IPS-11a (cell line): ENCODE results near the gene EMC9.
A peak's percentile ranks its signal among the peaks of the same experiment; 100 is the strongest.

Source experiments
- H3K4me3 ChIP-seq: one replicate; pipeline ENCODE4 v1.5.1; 2013; ENCODE audit warnings: low read depth, low read length, control low read depth

Gene EMC9

DNA sequence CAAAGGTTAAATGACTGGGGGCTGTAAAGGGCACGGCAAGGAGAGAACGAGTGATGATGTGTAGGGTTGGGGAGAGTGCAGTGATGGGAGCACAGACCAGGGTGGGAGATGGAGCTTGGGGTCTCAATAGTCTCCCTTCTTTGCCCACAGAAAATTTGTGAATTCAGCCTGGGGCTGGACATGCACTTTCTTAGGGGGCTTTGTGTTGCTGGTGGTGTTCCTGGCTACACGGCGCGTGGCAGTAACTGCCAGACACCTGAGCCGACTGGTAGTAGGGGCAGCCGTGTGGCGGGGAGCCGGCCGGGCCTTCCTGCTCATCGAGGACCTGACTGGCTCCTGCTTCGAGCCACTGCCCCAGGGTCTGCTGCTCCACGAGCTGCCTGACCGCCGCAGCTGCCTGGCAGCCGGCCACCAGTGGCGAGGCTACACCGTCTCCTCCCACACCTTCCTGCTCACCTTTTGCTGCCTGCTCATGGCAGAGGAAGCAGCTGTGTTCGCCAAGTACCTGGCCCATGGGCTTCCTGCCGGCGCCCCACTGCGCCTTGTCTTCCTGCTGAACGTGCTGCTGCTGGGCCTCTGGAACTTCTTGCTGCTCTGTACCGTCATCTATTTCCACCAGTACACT is 9.2 kb downstream of the EMC9 start:
- no peak overlapping the region for H3K4me3 ChIP-seq

GRCh38 chr14:24131549-24131966 is 9.8 kb downstream of the EMC9 start:
- no peak overlapping the region for H3K4me3 ChIP-seq

DNA sequence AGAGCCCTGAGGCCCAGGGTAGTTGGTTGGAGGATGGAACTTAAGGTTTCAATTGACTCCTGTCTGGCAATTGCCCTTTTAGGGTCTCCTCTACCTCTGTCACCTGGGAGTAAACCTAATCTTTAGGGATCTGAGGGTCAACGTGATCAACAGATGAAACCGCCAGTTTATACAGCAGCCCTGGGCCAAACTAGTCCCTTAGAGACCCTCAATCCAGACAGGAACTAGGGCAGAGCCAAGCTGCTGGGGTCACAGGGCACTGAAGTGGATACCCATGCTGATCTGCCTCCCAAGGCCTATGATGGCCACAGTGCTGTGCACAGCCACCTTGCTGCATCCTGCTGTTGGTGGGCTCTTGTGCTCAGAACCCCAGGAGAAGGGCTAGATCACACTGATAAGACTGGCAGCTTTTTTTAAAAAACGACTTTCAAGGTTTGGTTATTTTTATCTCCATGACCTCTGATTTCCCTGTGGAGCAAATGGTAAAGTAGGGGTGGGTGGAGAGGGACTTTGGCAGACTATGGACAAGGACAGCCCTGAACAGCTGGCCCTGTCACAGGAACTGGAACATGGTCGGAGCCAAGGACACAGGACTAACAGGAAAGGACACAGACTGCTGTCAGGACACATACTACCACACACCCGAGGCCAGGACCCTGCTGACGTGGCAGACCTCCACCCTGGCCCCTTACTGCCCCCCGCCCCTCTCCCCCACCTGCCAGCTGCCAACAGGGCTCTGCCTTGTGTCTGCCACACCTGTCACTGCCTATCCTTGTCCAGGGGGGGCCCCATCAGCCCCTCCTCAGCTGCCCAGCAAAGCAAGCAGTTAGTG is 10.5 kb downstream of the EMC9 start:
- H3K4me3 ChIP-seq, result no peak overlapping the region

GRCh38 chr14:24130380-24130716 is 11.0 kb downstream of the EMC9 start, which contains the start of gene FITM1:
FITM1 (plus strand) TSS chr14:24130659; CDS start chr14:24131564, 905 bp downstream.
- H3K4me3 ChIP-seq, result no peak within 1 kb of the TSS

GRCh38 chr14:24129410-24129998 is 11.9 kb downstream of the EMC9 start:
- H3K4me3 ChIP-seq, result no peak overlapping the region

DNA sequence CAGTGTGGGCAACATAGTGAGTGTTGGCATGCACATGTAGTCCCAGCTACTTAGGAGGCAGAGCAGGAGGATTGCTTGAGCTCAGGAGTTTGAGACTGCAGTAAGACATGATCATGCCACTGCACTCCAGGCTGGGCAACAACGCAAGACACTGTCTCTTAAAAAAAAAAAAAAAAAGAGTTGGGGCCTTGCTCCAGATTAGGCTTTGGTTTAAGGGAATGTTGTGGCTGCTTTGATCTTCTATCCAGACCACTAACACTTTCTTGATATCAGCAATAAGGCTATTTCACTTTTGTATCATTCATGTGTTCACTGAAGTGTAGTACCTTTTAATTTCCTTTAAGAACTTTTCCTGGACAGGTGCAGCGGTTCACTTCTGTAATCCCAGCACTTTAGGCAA is 13.7 kb downstream of the EMC9 start:
- no peak overlapping the region for H3K4me3 ChIP-seq

DNA sequence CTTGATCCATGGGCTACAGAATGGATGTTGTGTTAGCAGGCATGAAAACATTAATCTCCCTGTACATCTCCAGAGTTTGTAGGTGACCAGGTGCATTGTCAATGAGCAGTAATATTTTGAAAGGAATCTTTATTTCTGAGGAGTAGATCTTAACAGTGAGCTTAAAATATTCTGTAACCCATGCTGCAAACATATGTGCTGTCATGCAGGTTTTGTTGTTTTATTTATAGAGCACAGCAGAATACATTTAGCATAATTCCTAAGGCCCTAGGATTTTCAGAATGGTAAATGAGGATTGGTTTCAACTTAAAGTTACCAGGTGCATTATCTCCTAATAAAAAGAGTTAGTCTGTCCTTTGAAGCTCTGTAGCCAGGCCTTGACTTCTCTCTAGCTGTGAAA is 14.5 kb downstream of the EMC9 start:
- H3K4me3 ChIP-seq, result no peak overlapping the region

- no peak overlapping the region for H3K4me3 ChIP-seq
These were observed 17.7 kb downstream of the EMC9 start for GRCh38 chr14:24123424-24124417.

- H3K4me3 ChIP-seq, result no peak overlapping the region
These were observed 18.5 kb downstream of the EMC9 start for GRCh38 chr14:24122898-24123297.

- no peak overlapping the region for H3K4me3 ChIP-seq
These were observed 19.0 kb downstream of the EMC9 start for GRCh38 chr14:24122416-24122815.

- no peak overlapping the region for H3K4me3 ChIP-seq
These were observed 20.2 kb downstream of the EMC9 start for GRCh38 chr14:24121210-24121609.

GRCh38 chr14:24119691-24120090 is 21.7 kb downstream of the EMC9 start:
- H3K4me3 ChIP-seq, result no peak overlapping the region

DNA sequence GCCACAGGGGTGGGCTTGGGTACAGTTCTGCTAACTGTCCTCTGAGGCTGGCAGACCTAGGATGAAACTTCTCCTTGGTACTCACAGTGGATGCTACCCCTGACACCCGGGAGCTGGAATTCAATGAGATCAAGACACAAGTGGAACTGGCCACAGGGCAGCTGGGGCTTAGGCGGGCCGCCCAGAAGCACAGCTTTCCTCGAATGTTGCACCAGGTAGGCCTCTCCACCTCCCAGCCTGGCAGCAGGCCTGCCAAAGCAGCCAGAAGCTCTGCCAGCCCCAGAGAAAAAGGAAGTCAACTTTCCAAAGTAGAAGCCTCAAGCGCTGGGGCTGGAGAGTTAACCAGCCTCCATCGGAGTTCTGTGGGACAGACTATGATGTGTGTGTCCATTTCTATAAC is 24.2 kb downstream of the EMC9 start:
- no peak overlapping the region for H3K4me3 ChIP-seq

GRCh38 chr14:24116128-24116814 is 25.1 kb downstream of the EMC9 start:
- H3K4me3 ChIP-seq, result no peak overlapping the region

GRCh38 chr14:24115422-24116127 is 25.8 kb downstream of the EMC9 start:
- H3K4me3 ChIP-seq, result peak overlapping the region; percentile 94

DNA sequence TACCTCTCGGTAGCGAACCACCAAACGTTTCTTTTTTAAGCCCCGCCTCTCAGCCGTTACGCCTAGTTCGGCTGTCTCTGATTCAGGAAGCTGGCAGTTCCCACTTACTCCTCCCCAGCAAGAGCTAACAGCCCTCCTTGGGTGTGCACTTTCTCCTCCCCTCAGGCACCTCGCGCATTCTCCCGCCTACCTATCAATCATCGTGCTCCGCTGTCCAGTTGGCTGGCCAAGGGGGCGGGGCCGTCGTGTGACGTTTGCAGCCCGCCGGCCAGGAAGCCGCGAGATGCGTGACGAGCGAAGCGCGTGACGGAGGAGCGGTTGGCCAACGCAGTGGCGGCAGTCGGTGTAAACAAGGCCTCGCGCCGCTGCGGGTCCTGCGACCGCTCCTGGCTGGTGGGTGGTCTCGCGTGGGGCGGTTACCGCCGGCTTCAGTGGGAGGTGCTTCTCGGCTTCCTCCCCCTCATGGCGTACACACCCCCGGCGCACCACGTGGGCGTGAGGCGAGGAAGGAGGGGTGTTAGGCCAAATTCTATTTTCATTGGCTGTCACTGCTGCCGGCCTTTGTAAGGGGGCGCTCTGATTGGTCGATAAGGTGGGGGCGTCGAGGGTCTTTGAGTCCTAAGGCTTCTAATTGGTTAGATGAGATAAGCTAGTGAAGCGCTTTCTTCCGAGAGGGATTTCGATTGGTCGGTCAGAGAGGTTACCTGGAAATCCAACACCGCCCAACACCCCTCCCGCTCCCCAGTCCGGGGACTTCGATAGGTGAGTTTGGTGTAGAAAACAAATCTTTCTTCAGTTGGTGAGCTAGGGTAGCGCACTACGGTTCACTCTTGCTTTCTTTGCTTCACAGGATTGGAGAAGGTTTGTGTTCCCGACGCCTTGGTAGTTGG is 26.6 kb downstream of the EMC9 start, which contains the start of the genes DCAF11 and NRL:
TSS of gene DCAF11 (plus strand) at position 246 of the 890 bp plus-strand sequence. CDS start 818 bp downstream, outside the sequence.
TSS of gene NRL (minus strand) at position 418 of the 890 bp plus-strand sequence. CDS start 32,101 bp downstream, outside the sequence.
- H3K4me3 ChIP-seq, result peak within 1 kb of the TSS; percentile 94

DNA sequence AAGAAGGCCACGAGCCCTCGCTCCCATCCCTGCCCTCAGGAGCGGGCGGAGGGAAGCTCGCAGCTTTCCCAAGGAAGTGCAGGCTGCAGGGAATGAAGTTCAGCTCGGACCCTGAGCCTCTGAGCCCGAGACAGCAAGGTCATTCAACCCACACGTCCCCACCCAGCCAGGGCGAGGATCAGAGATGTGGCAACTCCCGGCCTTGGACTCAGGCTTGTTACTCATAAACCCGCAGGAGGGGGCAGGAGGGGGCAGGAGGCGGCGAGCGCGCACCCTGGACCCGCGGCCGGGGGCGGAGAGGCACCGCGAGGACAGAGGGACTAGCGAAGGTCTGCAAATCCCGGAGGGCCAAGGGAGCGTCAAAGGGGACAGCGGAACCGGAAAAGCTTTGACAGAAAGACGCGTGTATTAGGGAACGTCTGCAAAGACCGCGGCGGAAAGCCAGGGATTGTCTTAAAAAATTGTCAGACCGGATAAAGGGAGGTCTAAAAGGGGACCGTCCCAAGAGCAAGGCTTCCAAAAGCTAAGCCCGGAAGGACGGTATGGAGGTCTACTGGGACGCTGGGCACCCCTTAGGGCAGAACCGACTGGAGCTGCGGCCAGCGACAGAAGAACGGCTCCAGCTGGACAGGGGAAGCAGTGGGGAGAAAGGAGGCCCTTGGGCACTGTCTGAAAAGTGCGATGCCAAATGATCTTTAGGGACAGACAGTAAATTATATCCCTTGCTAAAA is 27.4 kb downstream of the EMC9 start:
- peak overlapping the region; percentile 94 for H3K4me3 ChIP-seq

DNA sequence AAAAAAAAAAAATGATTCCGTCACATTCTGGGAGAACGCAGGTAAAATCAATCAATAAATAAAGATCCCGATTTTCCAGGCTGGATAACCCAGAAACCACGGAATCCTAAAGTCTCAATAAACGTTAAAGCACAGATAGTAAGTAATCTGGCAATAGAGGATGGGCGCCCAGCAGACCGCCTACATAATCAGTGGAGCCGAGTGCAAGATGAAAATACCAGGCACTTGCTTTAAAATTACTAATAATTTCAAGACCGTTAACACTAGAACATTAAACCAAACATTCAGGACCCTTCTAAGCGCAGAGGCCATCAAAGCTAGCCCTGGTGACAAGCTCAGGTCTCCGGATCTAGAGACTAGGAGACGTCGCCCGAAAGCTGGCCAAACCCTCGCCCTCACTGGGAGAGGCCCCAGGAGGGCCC is 28.0 kb downstream of the EMC9 start:
- H3K4me3 ChIP-seq, result peak overlapping the region; percentile 94
